K562 (cell line): ENCODE data around the gene ICAM1. TPM values are rescaled to one million over a fixed set of nuclear protein-coding genes. Genes with fewer than 3 reads are reported as not detected.

Experiments
- ATAC-seq: fragments of 200-7000 bp; cut with Tn5 transposase; 3 replicates; pipeline ENCODE4 v1.9.1; 2020; ENCODE audit warnings: moderate library complexity
- BruUV-seq: library from RNA; stranded (reverse); fragments of 400-500 nt; replicated peaks from 2 replicates; lab custom pipeline; 2021; lab: Mats Ljungman, UMichigan
- CTCF ChIA-PET: fragments of 300-600 bp; formaldehyde crosslinking; extraction: SDS; loops from one replicate; lab custom pipeline; 2021; ENCODE audit warnings: low intra/inter-chr PET ratio; lab: Yijun Ruan, JAX
- POLR2A ChIA-PET: fragments of 300-600, 350-650 bp; sonication (Branson Sonifier 250); formaldehyde crosslinking; extraction: SDS; loops from one replicate; lab custom pipeline; 2021; ENCODE audit warnings: antibody characterized with exemption, inconsistent platforms; lab: Yijun Ruan, JAX
- DNase-seq, 4 experiments: peaks; one replicate each; pipeline versions ENCODE4 v3.0.0 to v3.0.0-alpha.2; 2011 to 2018; ENCODE audit warnings: low spot score in 3 of 4, mixed read lengths in 3 of 4; ENCODE audit errors: extremely low read depth in 1 of 4
- FAIRE-seq: peaks from 2 replicates; lab custom pipeline; 2011; peaks lifted over from hg19 to GRCh38; lab: Jason Lieb, UNC
- H2AFZ ChIP-seq: 2 replicates; pipeline ENCODE4 v1.6.0; 2011; ENCODE audit warnings: low read depth, low read length, control low read depth, inconsistent platforms
- H3K27ac ChIP-seq: fragments of 200-600 bp; 3 replicates; pipeline ENCODE4 v1.8.0; 2011; ENCODE audit warnings: low read depth, mild to moderate bottlenecking, control low read depth, inconsistent platforms, low read length, moderate library complexity, mixed read lengths; ENCODE audit errors: extremely low read depth
- H3K27me3 ChIP-seq, 2 experiments: fragments of 300-600 bp in 1 of 2; 2 replicates in 1 of 2; 3 replicates in 1 of 2; pipeline versions ENCODE4 v1.6.0 to v1.8.0; 2011; ENCODE audit warnings: inconsistent platforms in 2 of 2, low read length in 2 of 2, mild to moderate bottlenecking in 1 of 2, mixed read lengths in 1 of 2, moderate library complexity in 1 of 2; ENCODE audit not compliant: control insufficient read depth in 2 of 2, insufficient read depth in 2 of 2
- H3K36me3 ChIP-seq: fragments of 300-600 bp; 3 replicates; pipeline ENCODE4 v1.8.0; 2011; ENCODE audit warnings: mild to moderate bottlenecking, low read length, inconsistent platforms; ENCODE audit not compliant: control insufficient read depth, insufficient read depth
- H3K4me1 ChIP-seq, 2 experiments: fragments of 200-600 bp in 1 of 2; replicated peaks in 1 of 2; 2 replicates in 1 of 2; 3 replicates in 1 of 2; pipeline versions ENCODE4 v1.5.1 to v1.8.0; 2011; ENCODE audit warnings: inconsistent platforms in 2 of 2, low read length in 2 of 2, mild to moderate bottlenecking in 1 of 2, mixed read lengths in 1 of 2, moderate library complexity in 1 of 2; ENCODE audit not compliant: control insufficient read depth in 2 of 2, insufficient read depth in 2 of 2
- H3K4me2 ChIP-seq: 2 replicates; pipeline ENCODE4 v1.6.1; 2011; ENCODE audit warnings: low read length, control low read depth, inconsistent platforms, mixed read lengths; ENCODE audit not compliant: insufficient read depth
- H3K4me3 ChIP-seq: fragments of 200-600 bp; sonication (generic), shearing (Covaris generic); 2 replicates; pipeline ENCODE4 v1.5.1; 2016; ENCODE audit warnings: control low read depth, inconsistent platforms
- H3K79me2 ChIP-seq: fragments of 200-600 bp; 3 replicates; pipeline ENCODE4 v1.8.0; 2011; ENCODE audit warnings: low read length, inconsistent platforms; ENCODE audit not compliant: control insufficient read depth, insufficient read depth
- H3K9ac ChIP-seq, 2 experiments: 2 replicates each; pipeline versions ENCODE4 v1.6.0 to v1.6.1; 2011; ENCODE audit warnings: low read depth in 2 of 2, low read length in 2 of 2, control low read depth in 1 of 2, inconsistent platforms in 1 of 2, mild to moderate bottlenecking in 1 of 2, mixed read lengths in 1 of 2; ENCODE audit not compliant: insufficient read depth in 1 of 2
- H3K9me1 ChIP-seq: one replicate; pipeline ENCODE4 v1.6.0; 2011; ENCODE audit warnings: inconsistent platforms, mild to moderate bottlenecking, low read length, moderate library complexity; ENCODE audit not compliant: control insufficient read depth, insufficient read depth
- H3K9me3 ChIP-seq: replicated peaks from 2 replicates; pipeline ENCODE4 v1.5.1; 2011; ENCODE audit warnings: low read depth, low read length, inconsistent platforms; ENCODE audit not compliant: control insufficient read depth, insufficient read depth
- H4K20me1 ChIP-seq: replicated peaks from 2 replicates; pipeline ENCODE4 v1.6.1; 2011; ENCODE audit warnings: low read length, inconsistent platforms, mixed read lengths; ENCODE audit not compliant: control insufficient read depth, insufficient read depth
- AFF1 ChIP-seq, 2 experiments: fragments of 450-650 bp; IDR thresholded peaks; 2 replicates each; pipeline ENCODE4 v1.6.1; 2018; ENCODE audit warnings: mild to moderate bottlenecking in 2 of 2, low read depth in 1 of 2; ENCODE audit not compliant: partially characterized antibody in 2 of 2
- DACH1 ChIP-seq: fragments of 450-650 bp; IDR thresholded peaks from 2 replicates; pipeline ENCODE4 v1.6.1; 2018; ENCODE audit not compliant: partially characterized antibody
- E2F5 ChIP-seq: sonication (generic); formaldehyde crosslinking; IDR thresholded peaks from 2 replicates; pipeline ENCODE4 v1.8.0; 2022; ENCODE audit warnings: mild to moderate bottlenecking, missing genetic modification reagents
- E2F6 ChIP-seq, 2 experiments: IDR thresholded peaks; 2 replicates each; pipeline ENCODE4 v1.6.1; 2011; ENCODE audit warnings: borderline replicate concordance in 1 of 2, control low read depth in 1 of 2, low read depth in 1 of 2, low read length in 1 of 2, mild to moderate bottlenecking in 1 of 2, mixed read lengths in 1 of 2, moderate library complexity in 1 of 2; ENCODE audit not compliant: insufficient read depth in 1 of 2, insufficient read length in 1 of 2, poor library complexity in 1 of 2, severe bottlenecking in 1 of 2; ENCODE audit errors: extremely low read depth in 1 of 2
- ELF4 ChIP-seq: fragments of 450-650 bp; formaldehyde crosslinking; IDR thresholded peaks from 2 replicates; pipeline ENCODE4 v1.4.0; 2022; ENCODE audit warnings: missing genetic modification characterization
- GTF2A2 ChIP-seq: IDR thresholded peaks from 2 replicates; pipeline ENCODE4 v1.6.1; 2016; ENCODE audit warnings: mild to moderate bottlenecking, missing genetic modification characterization, missing compliant biosample characterization
- HES1 ChIP-seq: fragments of 450-650 bp; IDR thresholded peaks from 2 replicates; pipeline ENCODE4 v1.6.1; 2016; ENCODE audit warnings: low read depth, mild to moderate bottlenecking, moderate library complexity
- NCOA6 ChIP-seq: fragments of 450-650 bp; IDR thresholded peaks from 2 replicates; pipeline ENCODE4 v1.6.1; 2017; ENCODE audit warnings: mild to moderate bottlenecking
- TAF1 ChIP-seq: IDR thresholded peaks from 2 replicates; pipeline ENCODE4 v1.6.1; 2011; ENCODE audit warnings: mild to moderate bottlenecking, low read length, moderate library complexity; ENCODE audit not compliant: insufficient read depth, control insufficient read depth, severe bottlenecking; ENCODE audit errors: extremely low read depth
- ZNF224 ChIP-seq: sonication (generic); formaldehyde crosslinking; IDR thresholded peaks from 2 replicates; pipeline ENCODE4 v1.8.0; 2022; ENCODE audit warnings: mild to moderate bottlenecking, missing genetic modification reagents
- ZNF384 ChIP-seq: IDR thresholded peaks from 2 replicates; pipeline ENCODE4 v1.6.1; 2012; ENCODE audit warnings: low read depth, low read length, improper control_type of control experiment
- WGBS: fragments of 100-300 bp; shearing (Covaris generic); methylation state at CpG from one replicate; pipeline ENCODE4 v1.1.6; 2016; ENCODE audit warnings: low coverage, mixed read lengths; ENCODE audit not compliant: insufficient coverage; ENCODE audit errors: missing lambda C conversion rate; 5-methylcytosine and 5-hydroxymethylcytosine counted together
- in situ Hi-C: fragments of 300-500 bp; cut with MboI; formaldehyde crosslinking; loops from 4 replicates; pipeline ENCODE4 v1.15.0; 2018; ENCODE audit warnings: inconsistent platforms, mixed read lengths
- intact Hi-C: fragments of 100-400 bp; cut with micrococcal nuclease; formaldehyde crosslinking; loops from 2 replicates; pipeline ENCODE4 v1.14.2; 2022
- polyA plus RNA-seq, 8 experiments: library from polyadenylated mRNA; depleted of rRNA in 4 of 8; stranded (reverse) in 5 of 8; unstranded in 3 of 8; fragments of >200 nt; fragmentation: Nextera tagmentation in 2 of 8; fragmentation: Illumina TruSeq in 1 of 8; extraction: Ambion mirVana in 2 of 8; extraction: Trizol in 1 of 8; gene quantifications; 2 replicates each; pipeline versions ENCODE4 v1.2.1 to v1.2.3, GENCODE V29; 2011 to 2014; ENCODE audit warnings: inconsistent platforms in 1 of 8, missing spikeins in 1 of 8
- total RNA-seq, 7 experiments: library from RNA; depleted of rRNA in 6 of 7; stranded (reverse); fragments of >200 nt in 6 of 7; fragmentation: Illumina TruSeq in 2 of 7; extraction: Trizol in 2 of 7; gene quantifications; 2 replicates each; pipeline versions ENCODE4 v1.2.1 to v1.2.3, GENCODE V29; 2011 to 2021; ENCODE audit warnings: low replicate concordance in 1 of 7

ICAM1 gene
- total and polyA plus RNA-seq, 9 of the 15 experiments (the other 6 are each of a cell fraction or from before 2014, with no cell fraction given), result 2.3 to 24.4 (median 13.4) TPM

GRCh38 chr19:10227026-10227971 is 43.6 kb upstream of the ICAM1 start:
- peak overlapping the region in 1 of 2 experiments; percentile 70; a peak in 2 of 4 replicates for H3K9ac ChIP-seq
- no peak for ATAC-seq
- CTCF ChIA-PET, result interaction anchor here (2.0 kb wide), 1 partner anchor 23 kb away, joined by 8 read pairs; no protein-coding TSS in a partner anchor
- H2AFZ ChIP-seq, result no peak overlapping the region
- peaks cover 17% of the 10 kb centered on the region for H3K79me2 ChIP-seq
- FAIRE-seq, result no peak
- H3K36me3 ChIP-seq, result peaks cover 11% of the 10 kb centered on the region; the same call in 1 of the 3 replicates
- H4K20me1 ChIP-seq, result 0 out of 2 replicates have a peak, but pooled peaks cover 4% of the 10 kb centered on the region
- POLR2A ChIA-PET, result no interaction called here
- peak in 3 of 4 experiments; percentile 34 to 67 (median 50) for DNase-seq
- no peak overlapping the region for H3K27ac ChIP-seq
- H3K4me2 ChIP-seq, result no peak overlapping the region
- no peak overlapping the region for H3K4me3 ChIP-seq
- intact Hi-C loops, result no loop called here
- H3K9me3 ChIP-seq, result no peaks in the 10 kb centered on the region
- peaks cover 22 to 43% of the 10 kb centered on the region in 2 experiments; a peak in 4 of 5 replicates for H3K4me1 ChIP-seq
- no peaks in the 10 kb centered on the region for H3K27me3 ChIP-seq
- in situ Hi-C loops, result no loop called here
- no TSS peak for BruUV-seq
- no peaks in the 10 kb centered on the region for H3K9me1 ChIP-seq
- WGBS, result 83% methylated on average over 25 of the region's 28 CpGs
- TF ChIP-seq ZNF224 (CRISPR knock-in tag), result no peak
- no peak for TF ChIP-seq E2F6 (IDR thresholded peaks at IDR 0.05; ENCODE audit: borderline replicate concordance in 1 of 2, extremely low read depth in 1 of 2, insufficient read depth in 1 of 2, insufficient read length in 1 of 2, low read depth in 1 of 2, low read length in 1 of 2, poor library complexity in 1 of 2, severe bottlenecking in 1 of 2)
- TF ChIP-seq HES1, result no peak
- TF ChIP-seq GTF2A2 (tag), result no peak
- TF ChIP-seq DACH1, result no peak
- TF ChIP-seq ZNF384, result no peak
- no peak for TF ChIP-seq TAF1
- TF ChIP-seq AFF1 (IDR thresholded peaks at IDR 0.05; ENCODE audit: low read depth in 1 of 2, partially characterized antibody in 2 of 2), result no peak
- no peak for TF ChIP-seq ELF4 (CRISPR knock-in tag)
- TF ChIP-seq NCOA6, result no peak
- no peak for TF ChIP-seq E2F5 (CRISPR knock-in tag)
